ENCODE results near the gene ANK2. TPM values are rescaled to one million over a fixed set of nuclear protein-coding genes. Genes with fewer than 3 reads are reported as not detected.

ANK2 gene
- 3.8 and 6.5 TPM in 2 replicates for total RNA-seq

- no peak for DNase-seq (ENCODE audit: low read depth)
- peak within 1 kb of the TSS; percentile 6 for H3K4me3 ChIP-seq (ENCODE audit: low read depth, low read length)
These were observed at the start of gene ANK2 for GRCh38 chr4:113049421-113050370. Gene ANK2 (plus strand): TSS chr4:113049653. CDS start chr4:113049729, 76 bp downstream.

GRCh38 chr4:113003841-113004240, 45.6 kb upstream of the ANK2 start:
- no peak for DNase-seq (ENCODE audit: low read depth)
- TF ChIP-seq, protein P1, sequence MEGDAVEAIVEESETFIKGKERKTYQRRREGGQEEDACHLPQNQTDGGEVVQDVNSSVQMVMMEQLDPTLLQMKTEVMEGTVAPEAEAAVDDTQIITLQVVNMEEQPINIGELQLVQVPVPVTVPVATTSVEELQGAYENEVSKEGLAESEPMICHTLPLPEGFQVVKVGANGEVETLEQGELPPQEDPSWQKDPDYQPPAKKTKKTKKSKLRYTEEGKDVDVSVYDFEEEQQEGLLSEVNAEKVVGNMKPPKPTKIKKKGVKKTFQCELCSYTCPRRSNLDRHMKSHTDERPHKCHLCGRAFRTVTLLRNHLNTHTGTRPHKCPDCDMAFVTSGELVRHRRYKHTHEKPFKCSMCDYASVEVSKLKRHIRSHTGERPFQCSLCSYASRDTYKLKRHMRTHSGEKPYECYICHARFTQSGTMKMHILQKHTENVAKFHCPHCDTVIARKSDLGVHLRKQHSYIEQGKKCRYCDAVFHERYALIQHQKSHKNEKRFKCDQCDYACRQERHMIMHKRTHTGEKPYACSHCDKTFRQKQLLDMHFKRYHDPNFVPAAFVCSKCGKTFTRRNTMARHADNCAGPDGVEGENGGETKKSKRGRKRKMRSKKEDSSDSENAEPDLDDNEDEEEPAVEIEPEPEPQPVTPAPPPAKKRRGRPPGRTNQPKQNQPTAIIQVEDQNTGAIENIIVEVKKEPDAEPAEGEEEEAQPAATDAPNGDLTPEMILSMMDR (conservative IDR thresholded peaks at IDR 0.05; ENCODE audit: low read depth, low read length), result no peak
- H3K4me3 ChIP-seq (ENCODE audit: low read depth, low read length), result no peak overlapping the region

More at GRCh38 chr4:113049421-113050370, at the start of gene ANK2:
- TF ChIP-seq, protein P1 (conservative IDR thresholded peaks at IDR 0.05; ENCODE audit: low read depth, low read length), result no peak

DNA sequence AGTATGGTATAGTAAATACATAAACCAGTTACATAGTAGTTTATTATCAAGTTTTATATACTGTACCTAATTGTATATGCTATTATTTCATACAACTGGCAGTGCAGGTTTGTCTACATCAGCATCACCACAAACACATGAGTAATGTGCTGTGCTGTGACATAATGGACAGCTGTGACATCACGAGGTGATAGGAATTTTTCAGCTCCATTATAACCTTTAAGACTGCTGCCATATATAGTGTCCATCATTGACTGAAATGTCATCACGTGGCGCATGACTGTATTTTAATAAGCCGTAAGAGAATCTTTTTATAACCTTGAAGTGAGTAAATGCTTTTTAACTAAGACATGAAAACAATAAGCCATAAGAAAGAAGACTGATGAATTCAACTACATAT, 44.8 kb upstream of the ANK2 start:
- TF ChIP-seq, protein P1 (conservative IDR thresholded peaks at IDR 0.05; ENCODE audit: low read depth, low read length), result no peak
- DNase-seq (ENCODE audit: low read depth), result no peak
- H3K4me3 ChIP-seq (ENCODE audit: low read depth, low read length), result no peak overlapping the region

DNA sequence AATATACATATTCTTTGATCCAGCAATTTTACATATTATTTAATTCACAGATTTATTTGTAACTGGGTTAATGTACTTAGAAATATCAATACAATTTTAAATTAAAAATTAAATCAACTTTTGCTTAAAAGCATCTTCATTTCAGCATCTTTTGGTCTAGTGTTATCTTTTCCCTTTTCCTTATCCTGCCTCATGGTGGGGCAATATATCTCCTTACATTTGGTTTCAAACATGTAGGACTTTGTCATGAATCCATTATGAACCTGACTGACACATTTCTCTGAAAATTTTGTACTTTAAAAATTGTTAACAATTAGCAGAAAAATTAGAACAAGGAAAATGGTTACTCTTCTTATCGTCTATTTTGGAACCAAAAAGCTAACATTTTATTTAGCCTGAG, 42.8 kb upstream of the ANK2 start:
- no peak for DNase-seq (ENCODE audit: low read depth)
- H3K4me3 ChIP-seq (ENCODE audit: low read depth, low read length), result no peak overlapping the region
- TF ChIP-seq, protein P1 (conservative IDR thresholded peaks at IDR 0.05; ENCODE audit: low read depth, low read length), result no peak

DNA sequence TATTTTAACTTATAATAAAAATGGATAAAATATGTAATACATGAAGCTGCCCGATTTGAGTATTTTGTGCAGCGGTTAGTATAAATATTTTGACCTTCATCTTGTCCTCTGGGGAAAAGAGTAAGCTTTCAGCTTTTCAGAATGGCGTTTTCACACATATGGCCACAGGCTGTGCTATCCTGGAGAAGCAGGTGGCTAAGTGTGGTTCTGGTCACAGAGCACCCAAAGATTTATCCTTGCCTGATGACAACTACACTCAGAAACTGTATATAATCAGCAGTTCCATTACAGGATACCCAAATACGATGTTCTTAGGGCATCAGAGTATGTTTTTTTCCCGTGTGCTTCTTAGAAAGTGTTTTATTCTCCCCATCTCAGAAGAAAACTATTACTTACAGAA, 42.3 kb upstream of the ANK2 start:
- TF ChIP-seq, protein P1 (conservative IDR thresholded peaks at IDR 0.05; ENCODE audit: low read depth, low read length), result no peak
- no peak overlapping the region for H3K4me3 ChIP-seq (ENCODE audit: low read depth, low read length)
- DNase-seq (ENCODE audit: low read depth), result no peak

DNA sequence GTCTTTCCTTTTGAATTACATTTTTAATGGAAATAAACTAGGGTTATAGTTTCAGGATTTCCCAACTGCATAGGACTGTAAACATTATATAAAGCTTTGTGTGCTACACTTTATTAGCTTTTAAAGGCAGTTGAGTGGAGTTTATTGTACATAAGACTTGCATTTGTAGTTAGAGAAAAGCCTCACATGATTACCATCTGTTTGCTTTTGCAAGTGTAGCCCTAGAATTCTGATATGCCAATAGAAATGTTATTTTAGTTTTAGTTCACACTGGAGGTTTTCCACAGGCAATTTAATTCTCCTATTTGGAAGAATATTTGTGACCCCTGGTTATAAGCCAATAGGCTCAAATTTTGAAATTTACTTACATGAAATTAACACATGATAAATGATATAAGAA, 41.3 kb upstream of the ANK2 start:
- DNase-seq (ENCODE audit: low read depth), result no peak
- TF ChIP-seq, protein P1 (conservative IDR thresholded peaks at IDR 0.05; ENCODE audit: low read depth, low read length), result no peak

More for the DNA sequence above, 41.3 kb upstream of the ANK2 start:
- no peak overlapping the region for H3K4me3 ChIP-seq (ENCODE audit: low read depth, low read length)

Measured in epithelial cell of proximal tubule (primary cell).